SK-N-SH (cell line): ENCODE measurements around the gene MYOCOS. TPM values are rescaled to one million over a fixed set of nuclear protein-coding genes. Genes with fewer than 3 reads are reported as not detected.
"Not testable (repeated sequence)": the region's sequence is repeated elsewhere in the genome, so short reads cannot be mapped to it uniquely, and the experiment has no call there.

Source experiments
- CTCF ChIA-PET: fragments of 300-600, 350-600 bp; formaldehyde crosslinking; extraction: SDS; loops from one replicate; lab custom pipeline; 2021; lab: Yijun Ruan, JAX
- POLR2A ChIA-PET: fragments of 350-600 bp; sonication (Branson Sonifier 250); formaldehyde crosslinking; extraction: SDS; loops from one replicate; lab custom pipeline; 2020; ENCODE audit warnings: antibody characterized with exemption, inconsistent platforms; lab: Yijun Ruan, JAX
- DNase-seq: peaks from one replicate; pipeline ENCODE4 v3.0.0; 2012
- H2AFZ ChIP-seq: fragments of 200-600 bp; sonication (generic); 2 replicates; pipeline ENCODE4 v1.8.1; 2016; ENCODE audit warnings: antibody characterized with exemption, mild to moderate bottlenecking, low read depth
- H3F3A ChIP-seq: fragments of 200-600 bp; sonication (generic); replicated peaks from 2 replicates; pipeline ENCODE3; 2016; ENCODE audit warnings: antibody characterized with exemption, mild to moderate bottlenecking; ENCODE audit not compliant: insufficient read depth
- H3K27ac ChIP-seq, 2 experiments: fragments of 200-500 bp in 1 of 2; fragments of 200-600 bp in 1 of 2; sonication (Bioruptor generic) in 1 of 2; sonication (generic), shearing (Covaris generic) in 1 of 2; 2 replicates each; pipeline versions ENCODE4 v1.5.1 to v1.6.1; 2014 to 2016; ENCODE audit warnings: low read depth in 2 of 2, inconsistent platforms in 1 of 2, low read length in 1 of 2, mild to moderate bottlenecking in 1 of 2, mixed read lengths in 1 of 2
- H3K27me3 ChIP-seq: fragments of 200-600 bp; sonication (generic), shearing (Covaris generic); 2 replicates; pipeline ENCODE4 v1.6.1; 2016; ENCODE audit warnings: mixed run types; ENCODE audit not compliant: insufficient read depth
- H3K36me3 ChIP-seq, 2 experiments: fragments of 200-500 bp in 1 of 2; fragments of 200-600 bp in 1 of 2; sonication (Bioruptor generic) in 1 of 2; sonication (generic) in 1 of 2; replicated peaks in 1 of 2; 2 replicates each; pipeline versions ENCODE3 to v1.5.1; 2014 to 2016; ENCODE audit warnings: low read length in 1 of 2, mild to moderate bottlenecking in 1 of 2; ENCODE audit not compliant: insufficient read depth in 2 of 2, control insufficient read depth in 1 of 2
- H3K4me1 ChIP-seq, 2 experiments: fragments of 200-500 bp in 1 of 2; fragments of 200-600 bp in 1 of 2; sonication (Bioruptor generic) in 1 of 2; sonication (generic), shearing (Covaris generic) in 1 of 2; 2 replicates each; pipeline versions ENCODE4 v1.5.1 to v1.6.1; 2014 to 2016; ENCODE audit warnings: low read depth in 1 of 2, low read length in 1 of 2, mixed run types in 1 of 2; ENCODE audit not compliant: insufficient read depth in 2 of 2, control insufficient read depth in 1 of 2
- H3K4me2 ChIP-seq: fragments of 200-600 bp; sonication (generic), shearing (Covaris generic); 2 replicates; pipeline ENCODE4 v1.6.1; 2017; ENCODE audit warnings: mixed run types
- H3K4me3 ChIP-seq, 2 experiments: fragments of 200-500 bp in 1 of 2; fragments of 200-600 bp in 1 of 2; sonication (Bioruptor generic) in 1 of 2; sonication (generic), shearing (Covaris generic) in 1 of 2; 2 replicates each; pipeline versions ENCODE4 v1.5.1 to v1.8.1; 2014 to 2016; ENCODE audit warnings: low read depth in 2 of 2, inconsistent platforms in 1 of 2, low read length in 1 of 2, mild to moderate bottlenecking in 1 of 2, mixed read lengths in 1 of 2, moderate library complexity in 1 of 2
- H3K79me2 ChIP-seq: fragments of 200-600 bp; sonication (generic); 2 replicates; pipeline ENCODE4 v1.8.1; 2017; ENCODE audit warnings: mild to moderate bottlenecking; ENCODE audit not compliant: insufficient read depth
- H3K9ac ChIP-seq: fragments of 200-600 bp; sonication (generic); 2 replicates; pipeline ENCODE4 v1.6.1; 2017; ENCODE audit warnings: mixed run types
- H3K9me2 ChIP-seq: fragments of 200-600 bp; sonication (generic); 2 replicates; pipeline ENCODE4 v1.6.1; 2017; ENCODE audit warnings: mixed run types
- H3K9me3 ChIP-seq: fragments of 200-600 bp; sonication (generic); 2 replicates; pipeline ENCODE4 v1.6.1; 2017; ENCODE audit warnings: mixed run types, mild to moderate bottlenecking, moderate library complexity
- H4K20me1 ChIP-seq: fragments of 200-600 bp; sonication (generic); 2 replicates; pipeline ENCODE4 v1.6.1; 2017; ENCODE audit warnings: mild to moderate bottlenecking, mixed run types; ENCODE audit not compliant: insufficient read depth
- CHD2 ChIP-seq: fragments of 150-350 bp; IDR thresholded peaks from 2 replicates; pipeline ENCODE4 v1.6.1; 2018; ENCODE audit warnings: low read length; ENCODE audit not compliant: partially characterized antibody
- ELF1 ChIP-seq: IDR thresholded peaks from 2 replicates; pipeline ENCODE4 v1.4.0; 2012
- EP300 ChIP-seq, 2 experiments: IDR thresholded peaks; 2 replicates each; pipeline versions ENCODE4 v1.4.0 to v1.6.1; 2012; ENCODE audit warnings: borderline replicate concordance in 1 of 2, low read depth in 1 of 2, low read length in 1 of 2
- EZH2phosphoT487 ChIP-seq: fragments of 200-600 bp; sonication (generic); IDR thresholded peaks from 2 replicates; pipeline ENCODE4 v1.6.1; 2017; ENCODE audit warnings: low read depth, mixed run types, mild to moderate bottlenecking, antibody characterized with exemption, moderate library complexity, borderline replicate concordance
- FOSL2 ChIP-seq: IDR thresholded peaks from 2 replicates; pipeline ENCODE4 v1.4.0; 2012; ENCODE audit warnings: low read depth, mild to moderate bottlenecking, moderate library complexity, borderline replicate concordance
- GABPA ChIP-seq: IDR thresholded peaks from 2 replicates; pipeline ENCODE4 v1.4.0; 2012; ENCODE audit warnings: low read depth, mild to moderate bottlenecking
- GATA2 ChIP-seq: sonication (generic); formaldehyde crosslinking; IDR thresholded peaks from 2 replicates; pipeline ENCODE4 v1.5.0; 2020; ENCODE audit warnings: mild to moderate bottlenecking, missing genetic modification reagents
- JUND ChIP-seq: IDR thresholded peaks from 2 replicates; pipeline ENCODE4 v1.4.0; 2012
- NRF1 ChIP-seq: IDR thresholded peaks from 2 replicates; pipeline ENCODE4 v1.6.1; 2012; ENCODE audit warnings: low read depth, mild to moderate bottlenecking, low read length
- POLR2AphosphoS5 ChIP-seq: IDR thresholded peaks from 2 replicates; pipeline ENCODE4 v1.6.1; 2012; ENCODE audit warnings: low read depth, low read length
- RAD21 ChIP-seq: IDR thresholded peaks from 2 replicates; pipeline ENCODE4 v1.6.1; 2012; ENCODE audit warnings: mild to moderate bottlenecking, low read length
- RFX5 ChIP-seq: IDR thresholded peaks from 2 replicates; pipeline ENCODE4 v1.6.1; 2012; ENCODE audit warnings: mild to moderate bottlenecking, improper control_type of control experiment, low read length
- RXRA ChIP-seq: IDR thresholded peaks from 2 replicates; pipeline ENCODE4 v1.4.0; 2012; ENCODE audit warnings: low read depth, mild to moderate bottlenecking, borderline replicate concordance
- SIN3A ChIP-seq: IDR thresholded peaks from 2 replicates; pipeline ENCODE4 v1.6.1; 2012; ENCODE audit warnings: low read depth, mild to moderate bottlenecking, low read length, moderate library complexity, borderline replicate concordance
- SMC3 ChIP-seq: IDR thresholded peaks from 2 replicates; pipeline ENCODE4 v1.6.1; 2012; ENCODE audit warnings: low read depth, low read length, improper control_type of control experiment
- WGBS: methylation state at CpG from one replicate; pipeline ENCODE4 v1.1.6; 2017; ENCODE audit warnings: low lambda C conversion rate; 5-methylcytosine and 5-hydroxymethylcytosine counted together
- polyA plus RNA-seq, 3 experiments: library from polyadenylated mRNA; depleted of rRNA; stranded (reverse); fragments of >200 nt; gene quantifications; 2 replicates each; pipeline ENCODE4 v1.2.3, GENCODE V29; 2012
- TF ChIP-seq, protein P1 (sequence below): IDR thresholded peaks from 2 replicates; pipeline ENCODE4 v1.4.0; 2012; ENCODE audit warnings: low read depth
- TF ChIP-seq, protein P2 (sequence below): IDR thresholded peaks from 2 replicates; pipeline ENCODE4 v1.4.0; 2012; ENCODE audit warnings: low read depth, borderline replicate concordance
- TF ChIP-seq, protein P3 (sequence below): fragments of 200-600 bp; sonication (generic); IDR thresholded peaks from 2 replicates; pipeline ENCODE4 v1.6.1; 2017; ENCODE audit warnings: antibody characterized with exemption, mild to moderate bottlenecking, moderate library complexity
- TF ChIP-seq, protein P4 (sequence below): fragments of 150-350 bp; IDR thresholded peaks from 2 replicates; pipeline ENCODE4 v1.6.1; 2017; ENCODE audit warnings: antibody characterized with exemption, low read length, low read depth, borderline replicate concordance
- TF ChIP-seq, protein P5 (sequence below): IDR thresholded peaks from 2 replicates; pipeline ENCODE4 v1.4.0; 2012; ENCODE audit warnings: low read depth, borderline replicate concordance

The MYOCOS gene
- polyA plus RNA-seq, 1 of the 3 experiments (the other 2 are of a cell fraction): not detected

DNA sequence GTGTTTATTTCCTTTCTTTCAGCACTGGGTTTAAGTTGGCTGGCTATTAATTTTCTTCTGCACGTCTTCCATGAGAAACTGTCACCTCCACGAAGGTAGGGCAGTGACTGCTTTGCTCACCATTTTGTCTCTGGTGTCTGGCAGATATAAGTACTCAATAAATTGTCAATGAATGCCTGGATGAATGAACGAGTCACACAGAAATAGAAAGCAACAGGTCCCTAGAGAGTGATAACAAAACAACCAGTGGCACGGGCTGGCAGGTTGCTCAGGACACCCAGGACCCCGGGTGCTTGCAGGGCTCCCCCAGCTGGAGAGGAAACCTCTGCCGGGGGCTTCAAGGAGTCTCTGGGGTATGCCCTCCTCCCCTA, 33.7 kb downstream of the MYOCOS start:
- DNase-seq: no peak
- H3K27ac ChIP-seq: no peak overlapping the region
- 74% methylated on average over 6 of the region's 6 CpGs for WGBS
- no peak overlapping the region for H3K9ac ChIP-seq
- POLR2A ChIA-PET: no interaction called here
- no peaks in the 10 kb centered on the region for H3K9me3 ChIP-seq
- no peaks in the 10 kb centered on the region for H3K79me2 ChIP-seq
- no peaks in the 10 kb centered on the region for H4K20me1 ChIP-seq
- CTCF ChIA-PET: interaction anchor here (0.6 to 2.9 kb wide), 4 partner anchors 10 to 1978 kb away, joined by 3 to 19 read pairs (median 6); no protein-coding TSS in a partner anchor
- no peaks in the 10 kb centered on the region for H3K9me2 ChIP-seq
- H3K4me1 ChIP-seq: peaks cover 0 to 4% of the 10 kb centered on the region in 2 experiments; a peak in 1 of 4 replicates
- no peaks in the 10 kb centered on the region for H3F3A ChIP-seq
- no peak overlapping the region for H3K4me2 ChIP-seq
- H3K4me3 ChIP-seq: no peak overlapping the region
- H2AFZ ChIP-seq: 0 out of 2 replicates have a peak overlapping the region, but pooled peaks have one; percentile 46
- TF ChIP-seq GATA2 (CRISPR knock-in tag): no peak
- TF ChIP-seq, protein P1, sequence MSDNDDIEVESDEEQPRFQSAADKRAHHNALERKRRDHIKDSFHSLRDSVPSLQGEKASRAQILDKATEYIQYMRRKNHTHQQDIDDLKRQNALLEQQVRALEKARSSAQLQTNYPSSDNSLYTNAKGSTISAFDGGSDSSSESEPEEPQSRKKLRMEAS: no peak
- TF ChIP-seq, protein P2, sequence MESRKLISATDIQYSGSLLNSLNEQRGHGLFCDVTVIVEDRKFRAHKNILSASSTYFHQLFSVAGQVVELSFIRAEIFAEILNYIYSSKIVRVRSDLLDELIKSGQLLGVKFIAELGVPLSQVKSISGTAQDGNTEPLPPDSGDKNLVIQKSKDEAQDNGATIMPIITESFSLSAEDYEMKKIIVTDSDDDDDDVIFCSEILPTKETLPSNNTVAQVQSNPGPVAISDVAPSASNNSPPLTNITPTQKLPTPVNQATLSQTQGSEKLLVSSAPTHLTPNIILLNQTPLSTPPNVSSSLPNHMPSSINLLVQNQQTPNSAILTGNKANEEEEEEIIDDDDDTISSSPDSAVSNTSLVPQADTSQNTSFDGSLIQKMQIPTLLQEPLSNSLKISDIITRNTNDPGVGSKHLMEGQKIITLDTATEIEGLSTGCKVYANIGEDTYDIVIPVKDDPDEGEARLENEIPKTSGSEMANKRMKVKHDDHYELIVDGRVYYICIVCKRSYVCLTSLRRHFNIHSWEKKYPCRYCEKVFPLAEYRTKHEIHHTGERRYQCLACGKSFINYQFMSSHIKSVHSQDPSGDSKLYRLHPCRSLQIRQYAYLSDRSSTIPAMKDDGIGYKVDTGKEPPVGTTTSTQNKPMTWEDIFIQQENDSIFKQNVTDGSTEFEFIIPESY: no peak
- TF ChIP-seq RXRA: no peak
- no peak for TF ChIP-seq FOSL2
- no peak for TF ChIP-seq RAD21
- no peak for TF ChIP-seq SIN3A
- no peak for TF ChIP-seq SMC3
- TF ChIP-seq, protein P3, sequence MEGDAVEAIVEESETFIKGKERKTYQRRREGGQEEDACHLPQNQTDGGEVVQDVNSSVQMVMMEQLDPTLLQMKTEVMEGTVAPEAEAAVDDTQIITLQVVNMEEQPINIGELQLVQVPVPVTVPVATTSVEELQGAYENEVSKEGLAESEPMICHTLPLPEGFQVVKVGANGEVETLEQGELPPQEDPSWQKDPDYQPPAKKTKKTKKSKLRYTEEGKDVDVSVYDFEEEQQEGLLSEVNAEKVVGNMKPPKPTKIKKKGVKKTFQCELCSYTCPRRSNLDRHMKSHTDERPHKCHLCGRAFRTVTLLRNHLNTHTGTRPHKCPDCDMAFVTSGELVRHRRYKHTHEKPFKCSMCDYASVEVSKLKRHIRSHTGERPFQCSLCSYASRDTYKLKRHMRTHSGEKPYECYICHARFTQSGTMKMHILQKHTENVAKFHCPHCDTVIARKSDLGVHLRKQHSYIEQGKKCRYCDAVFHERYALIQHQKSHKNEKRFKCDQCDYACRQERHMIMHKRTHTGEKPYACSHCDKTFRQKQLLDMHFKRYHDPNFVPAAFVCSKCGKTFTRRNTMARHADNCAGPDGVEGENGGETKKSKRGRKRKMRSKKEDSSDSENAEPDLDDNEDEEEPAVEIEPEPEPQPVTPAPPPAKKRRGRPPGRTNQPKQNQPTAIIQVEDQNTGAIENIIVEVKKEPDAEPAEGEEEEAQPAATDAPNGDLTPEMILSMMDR: no peak
- no peak for TF ChIP-seq JUND
- TF ChIP-seq, protein P4, sequence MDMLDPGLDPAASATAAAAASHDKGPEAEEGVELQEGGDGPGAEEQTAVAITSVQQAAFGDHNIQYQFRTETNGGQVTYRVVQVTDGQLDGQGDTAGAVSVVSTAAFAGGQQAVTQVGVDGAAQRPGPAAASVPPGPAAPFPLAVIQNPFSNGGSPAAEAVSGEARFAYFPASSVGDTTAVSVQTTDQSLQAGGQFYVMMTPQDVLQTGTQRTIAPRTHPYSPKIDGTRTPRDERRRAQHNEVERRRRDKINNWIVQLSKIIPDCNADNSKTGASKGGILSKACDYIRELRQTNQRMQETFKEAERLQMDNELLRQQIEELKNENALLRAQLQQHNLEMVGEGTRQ: no peak
- no peak for TF ChIP-seq EP300 (IDR thresholded peaks at IDR 0.05; ENCODE audit: borderline replicate concordance in 1 of 2, low read depth in 1 of 2, low read length in 1 of 2)
- TF ChIP-seq RFX5: no peak
- TF ChIP-seq, protein P5, sequence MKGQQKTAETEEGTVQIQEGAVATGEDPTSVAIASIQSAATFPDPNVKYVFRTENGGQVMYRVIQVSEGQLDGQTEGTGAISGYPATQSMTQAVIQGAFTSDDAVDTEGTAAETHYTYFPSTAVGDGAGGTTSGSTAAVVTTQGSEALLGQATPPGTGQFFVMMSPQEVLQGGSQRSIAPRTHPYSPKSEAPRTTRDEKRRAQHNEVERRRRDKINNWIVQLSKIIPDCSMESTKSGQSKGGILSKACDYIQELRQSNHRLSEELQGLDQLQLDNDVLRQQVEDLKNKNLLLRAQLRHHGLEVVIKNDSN: no peak
- TF ChIP-seq EZH2phosphoT487: no peak
- no peak for TF ChIP-seq POLR2AphosphoS5
- no peak for TF ChIP-seq CHD2
- TF ChIP-seq NRF1: no peak
- no peak for TF ChIP-seq GABPA
- no peak for TF ChIP-seq ELF1
- no peaks in the 10 kb centered on the region for H3K36me3 ChIP-seq
- no peaks in the 10 kb centered on the region for H3K27me3 ChIP-seq

DNA sequence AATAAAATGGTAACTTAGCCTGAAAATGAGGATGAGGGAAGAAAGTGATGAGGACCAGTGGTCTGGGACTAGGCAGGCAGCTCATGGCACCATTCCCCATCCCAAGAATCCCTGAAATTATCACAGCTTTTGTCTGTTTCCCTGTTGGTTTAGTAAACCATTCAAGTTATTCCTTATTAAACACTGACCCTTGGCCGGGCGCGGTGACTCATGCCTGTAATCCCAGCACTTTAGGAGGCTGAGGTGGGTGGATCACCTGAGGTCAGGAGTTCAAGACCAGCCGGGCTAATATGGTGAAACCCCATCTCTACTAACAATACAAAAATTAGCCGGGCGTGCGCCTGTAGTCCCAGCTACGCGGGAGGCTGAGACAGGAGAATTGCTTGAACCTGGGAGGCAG, 34.2 kb downstream of the MYOCOS start:
- POLR2A ChIA-PET: not testable (repeated sequence)

More for the DNA sequence above, 34.2 kb downstream of the MYOCOS start:
- H3K4me2 ChIP-seq, H2AFZ ChIP-seq, H3K79me2 ChIP-seq, DNase-seq, H3K9me2 ChIP-seq, H3K27me3 ChIP-seq, H4K20me1 ChIP-seq, H3F3A ChIP-seq, H3K4me3 ChIP-seq, H3K4me1 ChIP-seq, H3K27ac ChIP-seq, H3K9ac ChIP-seq, H3K36me3 ChIP-seq, H3K9me3 ChIP-seq: not testable (repeated sequence)
- CTCF ChIA-PET: interaction anchor here (0.6 to 2.9 kb wide), 4 partner anchors 11 to 1978 kb away, joined by 3 to 19 read pairs (median 7); no protein-coding TSS in a partner anchor
- 90% methylated on average over 9 of the region's 9 CpGs for WGBS
